CD4-positive, alpha-beta memory T cell (primary cell): ENCODE data around the gene CCZ1B. TPM values are rescaled to one million over a fixed set of nuclear protein-coding genes. Genes with fewer than 3 reads are reported as not detected.
A peak's percentile ranks its signal among the peaks of the same experiment; 100 is the strongest.
"Not testable (repeated sequence)": the region's sequence is repeated elsewhere in the genome, so short reads cannot be mapped to it uniquely, and the experiment has no call there.

Experiments
- CTCF ChIA-PET: fragments of 350-600 bp; sonication (Branson Sonifier 250); formaldehyde crosslinking; loops from one replicate; lab custom pipeline; 2021; ENCODE audit warnings: inconsistent platforms; ENCODE audit not compliant: partially characterized antibody; lab: Charles Lee
- POLR2A ChIA-PET: fragments of 350-600 bp; sonication (Branson Sonifier 250); formaldehyde crosslinking; loops from one replicate; lab custom pipeline; 2021; ENCODE audit not compliant: partially characterized antibody; lab: Charles Lee
- DNase-seq, 5 donors: peaks; one replicate each; pipeline versions ENCODE4 v3.0.0 to v3.0.0-alpha.2; 2020 to 2022; ENCODE audit warnings: mixed read lengths in 1 of 5
- H3K27ac ChIP-seq: one replicate; pipeline ENCODE4 v1.7.0; 2013; ENCODE audit warnings: low read depth, low read length
- H3K27me3 ChIP-seq: 2 replicates; pipeline ENCODE4 v1.7.0; 2013; ENCODE audit warnings: mild to moderate bottlenecking, low read length, moderate library complexity; ENCODE audit not compliant: insufficient read depth
- H3K36me3 ChIP-seq: 2 replicates; pipeline ENCODE4 v1.7.0; 2013; ENCODE audit warnings: mild to moderate bottlenecking, low read length, moderate library complexity; ENCODE audit not compliant: insufficient read depth
- H3K4me1 ChIP-seq: 2 replicates; pipeline ENCODE4 v1.7.0; 2013; ENCODE audit warnings: mild to moderate bottlenecking, low read length, moderate library complexity; ENCODE audit not compliant: insufficient read depth
- H3K4me3 ChIP-seq, 2 donors: one replicate each; pipeline ENCODE4 v1.7.0; 2013; ENCODE audit warnings: low read length in 2 of 2, mild to moderate bottlenecking in 1 of 2
- H3K9me3 ChIP-seq, 2 donors: one replicate each; pipeline ENCODE4 v1.7.0; 2013; ENCODE audit warnings: low read length in 2 of 2, control low read depth in 1 of 2; ENCODE audit not compliant: control insufficient read depth in 1 of 2
- H3K27ac Mint-ChIP-seq, 7 donors: one replicate each; pipeline ENCODE4 v1.8.0; 2020 to 2021; ENCODE audit warnings: mixed read lengths in 7 of 7, mild to moderate bottlenecking in 6 of 7, inconsistent platforms in 3 of 7, moderate library complexity in 3 of 7
- H3K27me3 Mint-ChIP-seq, 2 donors: one replicate each; pipeline ENCODE4 v1.8.0; 2020 to 2021; ENCODE audit warnings: mixed read lengths in 2 of 2
- H3K36me3 Mint-ChIP-seq, 2 donors: one replicate each; pipeline ENCODE4 v1.8.0; 2020 to 2021; ENCODE audit warnings: mixed read lengths in 2 of 2, inconsistent platforms in 1 of 2, mild to moderate bottlenecking in 1 of 2
- H3K4me1 Mint-ChIP-seq, 4 donors: one replicate each; pipeline ENCODE4 v1.8.0; 2020 to 2021; ENCODE audit warnings: mixed read lengths in 4 of 4, mild to moderate bottlenecking in 1 of 4
- H3K4me3 Mint-ChIP-seq, 8 donors: one replicate each; pipeline ENCODE4 v1.8.0; 2020 to 2021; ENCODE audit warnings: mixed read lengths in 8 of 8, mild to moderate bottlenecking in 7 of 8, moderate library complexity in 6 of 8, inconsistent platforms in 3 of 8
- H3K9me3 Mint-ChIP-seq, 8 donors: one replicate each; pipeline ENCODE4 v1.8.0; 2020 to 2021; ENCODE audit warnings: mixed read lengths in 8 of 8, mild to moderate bottlenecking in 5 of 8, inconsistent platforms in 3 of 8, moderate library complexity in 1 of 8
- intact Hi-C: fragments of 100-400 bp; cut with micrococcal nuclease; formaldehyde crosslinking; loops from one replicate; pipeline ENCODE4 v1.15.1; 2023
- polyA plus RNA-seq, 2 donors: library from polyadenylated mRNA; unstranded; fragments of 300-500 nt; fragmentation: Illumina TruSeq; gene quantifications; one replicate each; pipeline ENCODE4 v1.2.3, GENCODE V29; 2021
- total RNA-seq, 2 experiments: library from RNA; stranded (reverse); gene quantifications; one replicate each; pipeline ENCODE4 v1.2.3, GENCODE V29; 2021

Gene CCZ1B
- total and polyA plus RNA-seq, 4 experiments from 2014 or later, result 22.1 to 95.3 (median 60.8) TPM

DNA sequence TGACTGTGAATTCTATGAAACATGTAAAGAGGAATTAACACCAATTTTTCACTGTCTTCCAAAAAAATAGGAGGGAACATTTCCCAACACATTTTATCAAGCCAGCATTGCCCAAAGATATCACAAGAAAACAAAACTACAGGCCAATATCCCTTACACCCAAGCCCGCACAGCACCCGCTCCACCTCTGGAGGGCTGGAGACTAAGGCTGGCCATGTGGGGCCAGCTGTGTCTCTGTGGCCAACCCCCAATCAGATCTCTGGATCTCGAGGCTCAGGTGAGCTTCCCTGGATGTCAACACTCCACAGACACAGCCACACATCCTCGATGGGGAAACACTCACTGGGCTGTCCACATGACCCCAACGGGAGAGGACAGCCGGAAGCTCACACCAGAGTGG, 18.1 kb downstream of the CCZ1B start:
- H3K27me3 ChIP-seq, intact Hi-C loops, H3K36me3 ChIP-seq, H3K9me3 Mint-ChIP-seq, CTCF ChIA-PET, H3K4me1 ChIP-seq, POLR2A ChIA-PET, H3K27me3 Mint-ChIP-seq, DNase-seq, H3K9me3 ChIP-seq, H3K4me3 Mint-ChIP-seq, H3K27ac Mint-ChIP-seq, H3K36me3 Mint-ChIP-seq, H3K4me3 ChIP-seq, H3K27ac ChIP-seq, H3K4me1 Mint-ChIP-seq: not testable (repeated sequence)

DNA sequence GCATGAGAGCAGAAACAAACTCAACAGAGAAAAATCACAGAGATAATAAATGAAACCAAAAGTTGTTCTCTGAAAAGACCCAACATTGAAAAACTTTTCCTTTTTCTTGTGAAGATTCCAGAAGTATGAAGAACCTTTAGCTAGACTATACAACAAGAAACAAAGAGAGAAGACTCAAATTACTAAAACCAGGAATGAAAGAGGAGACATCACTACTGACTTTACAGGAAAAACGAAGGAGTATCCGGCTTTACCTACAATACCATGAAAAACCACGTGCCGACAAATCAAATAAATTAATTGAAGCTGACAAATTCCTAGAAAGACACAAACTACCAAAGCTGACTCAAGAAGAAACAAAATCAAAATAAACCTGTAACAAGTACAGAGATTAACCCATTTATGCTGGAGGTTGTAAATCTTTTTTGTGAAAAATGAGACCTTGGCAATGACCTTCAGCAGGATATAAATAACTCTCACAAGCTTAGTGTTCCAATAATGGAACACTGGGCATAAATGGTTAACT, 18.6 kb downstream of the CCZ1B start:
- POLR2A ChIA-PET, H3K36me3 Mint-ChIP-seq: not testable (repeated sequence)

DNA sequence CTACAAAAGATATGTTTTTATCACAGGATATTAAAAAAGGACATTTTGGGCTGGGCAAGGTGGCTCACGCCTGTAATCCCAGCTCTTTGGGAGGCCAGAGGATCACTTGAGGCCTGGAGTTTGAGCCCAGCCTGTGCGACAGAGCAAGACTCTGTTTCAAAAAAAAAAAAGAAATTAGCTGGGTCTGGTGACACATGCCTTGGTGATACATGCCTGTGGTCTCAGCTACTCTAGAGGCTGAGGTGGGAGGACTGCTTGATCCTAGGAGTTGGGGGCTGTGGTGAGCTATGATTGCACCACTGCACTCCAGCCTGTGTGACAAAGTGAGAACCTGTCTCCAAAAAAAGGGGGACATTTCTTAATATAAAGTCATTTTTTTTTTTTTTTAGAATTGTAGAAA, 25.7 kb downstream of the CCZ1B start:
- H3K4me3 Mint-ChIP-seq, result not testable (repeated sequence)

More for the DNA sequence above, 18.6 kb downstream of the CCZ1B start:
- H3K27me3 ChIP-seq, DNase-seq, H3K27ac Mint-ChIP-seq, H3K9me3 Mint-ChIP-seq, H3K4me3 ChIP-seq, H3K36me3 ChIP-seq, H3K9me3 ChIP-seq, H3K4me1 Mint-ChIP-seq, H3K4me1 ChIP-seq, intact Hi-C loops, CTCF ChIA-PET, H3K4me3 Mint-ChIP-seq, H3K27me3 Mint-ChIP-seq, H3K27ac ChIP-seq: not testable (repeated sequence)

DNA sequence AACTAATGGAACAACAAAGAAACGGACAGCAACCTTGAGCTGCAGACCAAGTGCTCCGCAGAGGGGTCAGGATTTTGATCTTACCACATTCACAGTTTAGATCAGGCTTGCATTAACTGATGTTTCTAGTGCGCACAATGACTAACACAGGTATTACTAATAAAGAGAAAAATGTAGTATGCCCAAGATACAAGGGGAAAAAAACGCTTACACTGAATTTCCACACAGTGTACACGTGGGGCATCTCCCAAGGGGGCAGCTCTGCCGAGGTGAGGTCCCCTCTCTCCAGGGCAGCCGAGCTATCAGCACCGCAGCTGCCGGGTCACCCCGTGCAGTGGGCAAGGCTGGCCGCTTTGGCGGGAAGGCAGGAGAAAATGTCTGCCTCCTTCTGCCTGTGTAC, 26.2 kb downstream of the CCZ1B start:
- H3K4me3 ChIP-seq, H3K4me1 ChIP-seq, intact Hi-C loops, H3K27me3 ChIP-seq, H3K36me3 ChIP-seq, DNase-seq, H3K9me3 Mint-ChIP-seq, H3K4me3 Mint-ChIP-seq, H3K9me3 ChIP-seq, H3K27ac Mint-ChIP-seq, CTCF ChIA-PET, H3K27ac ChIP-seq, H3K36me3 Mint-ChIP-seq, H3K4me1 Mint-ChIP-seq, H3K27me3 Mint-ChIP-seq, POLR2A ChIA-PET: not testable (repeated sequence)

More for the DNA sequence above, 25.7 kb downstream of the CCZ1B start:
- H3K4me1 Mint-ChIP-seq, H3K4me3 ChIP-seq, H3K4me1 ChIP-seq, H3K36me3 ChIP-seq, H3K9me3 Mint-ChIP-seq, H3K27ac Mint-ChIP-seq, H3K27me3 Mint-ChIP-seq, H3K27me3 ChIP-seq, H3K36me3 Mint-ChIP-seq, CTCF ChIA-PET, H3K9me3 ChIP-seq, POLR2A ChIA-PET, H3K27ac ChIP-seq, DNase-seq, intact Hi-C loops: not testable (repeated sequence)

DNA sequence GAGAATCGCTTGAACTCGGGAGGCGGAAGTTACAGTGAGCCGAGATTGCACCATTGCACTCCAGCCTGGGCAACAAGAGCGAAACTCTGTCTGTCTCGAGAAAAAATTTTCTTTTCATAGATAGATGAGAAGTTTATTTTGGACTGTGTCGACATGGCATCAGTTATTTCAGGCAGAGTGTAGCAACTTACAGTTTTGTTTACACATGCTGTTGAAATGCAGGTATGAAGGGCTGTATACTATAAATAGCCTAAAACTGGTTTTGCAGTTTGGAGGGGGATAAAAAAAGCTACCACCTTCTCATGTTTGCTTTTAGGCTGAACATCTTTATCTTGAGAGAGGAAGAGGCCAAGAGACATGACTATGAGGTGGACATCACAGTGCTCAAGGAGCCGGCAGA, 28.0 kb downstream of the CCZ1B start:
- POLR2A ChIA-PET, CTCF ChIA-PET: not testable (repeated sequence)

DNA sequence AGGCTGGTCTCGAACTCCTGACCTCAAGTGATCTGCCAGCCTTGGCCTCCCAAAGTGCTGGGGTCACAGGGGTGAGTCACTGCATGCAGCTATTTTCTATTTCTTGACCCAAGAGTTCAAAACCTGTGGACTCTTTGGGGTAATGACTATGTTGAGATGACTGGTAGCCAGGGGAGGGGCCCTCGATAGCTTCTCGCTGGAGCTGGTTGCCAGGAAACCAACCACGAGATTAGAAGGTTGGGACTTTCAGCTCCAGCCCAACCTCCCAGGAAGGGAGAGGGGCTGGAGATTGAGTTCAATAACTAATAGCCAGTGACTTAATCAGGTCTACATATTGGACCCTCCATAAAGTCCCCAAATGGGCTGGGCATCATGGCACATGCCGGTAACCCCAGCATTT, 28.9 kb downstream of the CCZ1B start:
- POLR2A ChIA-PET, H3K27me3 Mint-ChIP-seq, H3K36me3 Mint-ChIP-seq, H3K36me3 ChIP-seq, intact Hi-C loops, H3K4me1 Mint-ChIP-seq, H3K9me3 Mint-ChIP-seq, H3K27me3 ChIP-seq, H3K4me3 Mint-ChIP-seq, DNase-seq, H3K27ac Mint-ChIP-seq, H3K4me3 ChIP-seq, H3K4me1 ChIP-seq, H3K9me3 ChIP-seq, H3K27ac ChIP-seq, CTCF ChIA-PET: not testable (repeated sequence)

More for the DNA sequence above, 28.0 kb downstream of the CCZ1B start:
- intact Hi-C loops, H3K9me3 Mint-ChIP-seq, H3K27ac ChIP-seq, H3K27me3 Mint-ChIP-seq, H3K4me1 ChIP-seq, H3K36me3 ChIP-seq, H3K4me3 ChIP-seq, H3K27ac Mint-ChIP-seq, H3K27me3 ChIP-seq, H3K36me3 Mint-ChIP-seq, H3K4me3 Mint-ChIP-seq, DNase-seq, H3K4me1 Mint-ChIP-seq, H3K9me3 ChIP-seq: not testable (repeated sequence)

DNA sequence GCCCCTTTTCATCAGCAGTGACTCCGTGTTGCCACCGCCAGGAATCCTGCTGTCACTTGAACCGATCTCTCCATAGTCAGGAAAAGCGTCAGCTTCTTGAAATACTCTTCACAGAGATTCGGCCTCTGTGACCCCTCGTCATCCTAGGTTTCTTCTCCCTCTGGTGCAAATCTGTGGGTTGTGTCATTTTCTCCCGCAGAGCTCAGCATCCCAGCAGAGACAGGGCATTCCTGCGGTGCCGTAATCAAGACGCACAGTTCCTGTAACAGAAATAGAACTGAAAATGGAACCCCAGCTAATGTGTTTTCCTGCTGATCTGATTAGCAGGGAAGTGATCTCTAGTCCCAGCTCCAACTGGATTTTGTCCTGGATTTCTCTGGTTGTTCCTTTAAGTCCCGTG, 31.8 kb downstream of the CCZ1B start:
- POLR2A ChIA-PET, DNase-seq, intact Hi-C loops, H3K36me3 Mint-ChIP-seq, CTCF ChIA-PET, H3K9me3 ChIP-seq, H3K27me3 ChIP-seq, H3K27ac ChIP-seq, H3K9me3 Mint-ChIP-seq, H3K36me3 ChIP-seq, H3K4me3 Mint-ChIP-seq, H3K4me1 ChIP-seq, H3K4me3 ChIP-seq, H3K27me3 Mint-ChIP-seq, H3K4me1 Mint-ChIP-seq: not testable (repeated sequence)
- peak overlapping the region in 1 of 7 donors; percentile 66 for H3K27ac Mint-ChIP-seq
